22Rv1 (cell line): Measurements from ENCODE around the gene RACGAP1.

Experiments
- H3K27ac ChIP-seq: fragments of 450-650 bp; 2 replicates; pipeline ENCODE4 v1.5.1; 2017
- ZFX ChIP-seq: fragments of 450-650 bp; IDR thresholded peaks from 2 replicates; pipeline ENCODE4 v1.6.1; 2017; ENCODE audit warnings: antibody characterized with exemption, borderline replicate concordance
- TF ChIP-seq, protein P1 (sequence below): fragments of 450-650 bp; IDR thresholded peaks from 2 replicates; pipeline ENCODE4 v1.5.1; 2017; ENCODE audit warnings: mild to moderate bottlenecking

Gene RACGAP1

DNA sequence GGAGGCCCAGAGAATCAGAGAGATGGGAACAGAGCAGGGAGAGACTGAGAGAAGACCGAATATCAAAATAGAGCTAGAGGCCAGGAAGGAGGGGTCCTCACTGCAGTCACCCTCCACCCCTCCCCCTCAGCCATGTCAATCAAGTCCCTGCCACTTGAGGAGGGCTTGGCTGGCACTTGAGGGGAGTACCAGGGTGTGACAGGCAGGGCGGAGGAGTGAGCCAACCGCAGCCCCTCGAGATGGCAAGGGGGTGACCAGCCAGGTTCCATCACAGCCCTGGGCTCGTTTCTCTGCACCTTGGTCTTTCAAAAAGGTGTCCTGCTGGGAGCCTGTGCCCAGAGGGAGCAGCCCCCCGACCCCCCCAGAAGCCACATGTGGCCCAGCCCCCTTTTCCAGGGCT, 59.5 kb downstream of the RACGAP1 start:
- TF ChIP-seq, protein P1, sequence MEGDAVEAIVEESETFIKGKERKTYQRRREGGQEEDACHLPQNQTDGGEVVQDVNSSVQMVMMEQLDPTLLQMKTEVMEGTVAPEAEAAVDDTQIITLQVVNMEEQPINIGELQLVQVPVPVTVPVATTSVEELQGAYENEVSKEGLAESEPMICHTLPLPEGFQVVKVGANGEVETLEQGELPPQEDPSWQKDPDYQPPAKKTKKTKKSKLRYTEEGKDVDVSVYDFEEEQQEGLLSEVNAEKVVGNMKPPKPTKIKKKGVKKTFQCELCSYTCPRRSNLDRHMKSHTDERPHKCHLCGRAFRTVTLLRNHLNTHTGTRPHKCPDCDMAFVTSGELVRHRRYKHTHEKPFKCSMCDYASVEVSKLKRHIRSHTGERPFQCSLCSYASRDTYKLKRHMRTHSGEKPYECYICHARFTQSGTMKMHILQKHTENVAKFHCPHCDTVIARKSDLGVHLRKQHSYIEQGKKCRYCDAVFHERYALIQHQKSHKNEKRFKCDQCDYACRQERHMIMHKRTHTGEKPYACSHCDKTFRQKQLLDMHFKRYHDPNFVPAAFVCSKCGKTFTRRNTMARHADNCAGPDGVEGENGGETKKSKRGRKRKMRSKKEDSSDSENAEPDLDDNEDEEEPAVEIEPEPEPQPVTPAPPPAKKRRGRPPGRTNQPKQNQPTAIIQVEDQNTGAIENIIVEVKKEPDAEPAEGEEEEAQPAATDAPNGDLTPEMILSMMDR = no peak
- TF ChIP-seq ZFX = no peak
- no peak overlapping the region for H3K27ac ChIP-seq

DNA sequence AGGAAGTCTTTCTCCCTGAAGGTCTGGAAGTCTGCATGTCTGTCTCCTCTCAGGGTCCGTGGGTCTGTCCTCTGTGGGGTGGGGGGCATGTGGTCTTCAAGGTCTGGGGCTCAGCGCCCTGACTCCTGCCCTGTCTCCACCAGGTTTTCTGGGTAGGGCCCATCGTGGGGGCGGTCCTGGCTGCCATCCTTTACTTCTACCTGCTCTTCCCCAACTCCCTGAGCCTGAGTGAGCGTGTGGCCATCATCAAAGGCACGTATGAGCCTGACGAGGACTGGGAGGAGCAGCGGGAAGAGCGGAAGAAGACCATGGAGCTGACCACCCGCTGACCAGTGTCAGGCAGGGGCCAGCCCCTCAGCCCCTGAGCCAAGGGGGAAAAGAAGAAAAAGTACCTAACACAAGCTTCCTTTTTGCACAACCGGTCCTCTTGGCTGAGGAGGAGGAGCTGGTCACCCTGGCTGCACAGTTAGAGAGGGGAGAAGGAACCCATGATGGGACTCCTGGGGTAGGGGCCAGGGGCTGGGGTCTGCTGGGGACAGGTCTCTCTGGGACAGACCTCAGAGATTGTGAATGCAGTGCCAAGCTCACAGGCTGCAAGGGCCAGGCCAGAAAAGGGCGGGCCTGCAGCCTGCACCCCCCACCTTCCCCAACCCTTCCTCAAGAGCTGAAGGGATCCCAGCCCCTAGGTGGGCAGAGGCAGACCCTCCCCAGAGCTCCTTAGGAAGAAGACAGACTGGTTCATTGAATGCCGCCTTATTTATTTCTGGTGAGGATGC, 60.3 kb downstream of the RACGAP1 start:
- TF ChIP-seq, protein P1 = no peak
- no peak for TF ChIP-seq ZFX
- H3K27ac ChIP-seq = no peak overlapping the region

DNA sequence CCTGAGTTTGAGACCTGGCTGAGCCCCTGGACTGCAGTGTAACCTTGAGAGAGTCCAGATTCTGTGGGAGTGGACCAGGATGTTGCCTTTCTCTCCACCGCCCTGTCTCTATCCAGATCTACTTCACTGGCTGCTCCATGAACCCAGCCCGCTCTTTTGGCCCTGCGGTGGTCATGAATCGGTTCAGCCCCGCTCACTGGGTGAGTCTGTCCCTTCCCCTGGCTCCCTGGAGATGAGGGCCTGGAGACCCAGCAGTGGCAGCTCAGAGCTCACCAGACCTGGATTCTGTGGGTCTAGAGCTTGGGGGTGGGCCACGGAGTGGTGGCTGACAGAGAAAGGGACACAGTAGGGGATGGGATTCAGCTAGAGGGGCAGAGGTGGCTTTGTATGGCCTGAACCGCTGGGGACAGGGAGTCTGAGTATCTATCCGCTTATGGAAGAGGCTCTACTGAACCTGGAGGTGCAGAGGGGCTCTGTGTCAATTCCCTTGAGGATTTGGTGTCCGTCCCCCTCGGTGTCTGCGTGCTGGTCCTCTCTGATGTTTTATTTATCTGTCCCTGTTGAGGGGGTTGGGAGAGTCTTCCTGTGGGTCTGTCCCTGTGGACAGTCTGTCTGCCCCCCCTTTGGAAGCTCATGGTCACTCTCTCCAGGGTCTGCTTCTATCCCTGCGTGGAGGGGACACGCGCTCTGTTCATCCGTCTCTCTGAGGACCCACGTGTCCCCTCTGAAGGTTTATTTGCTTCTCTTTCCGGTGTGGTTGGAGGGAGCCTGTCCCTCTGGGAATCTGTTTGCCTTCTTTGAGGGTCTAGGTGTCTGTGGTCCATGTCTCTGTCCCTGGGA, 61.1 kb downstream of the RACGAP1 start:
- TF ChIP-seq ZFX = no peak
- TF ChIP-seq, protein P1 = no peak

DNA sequence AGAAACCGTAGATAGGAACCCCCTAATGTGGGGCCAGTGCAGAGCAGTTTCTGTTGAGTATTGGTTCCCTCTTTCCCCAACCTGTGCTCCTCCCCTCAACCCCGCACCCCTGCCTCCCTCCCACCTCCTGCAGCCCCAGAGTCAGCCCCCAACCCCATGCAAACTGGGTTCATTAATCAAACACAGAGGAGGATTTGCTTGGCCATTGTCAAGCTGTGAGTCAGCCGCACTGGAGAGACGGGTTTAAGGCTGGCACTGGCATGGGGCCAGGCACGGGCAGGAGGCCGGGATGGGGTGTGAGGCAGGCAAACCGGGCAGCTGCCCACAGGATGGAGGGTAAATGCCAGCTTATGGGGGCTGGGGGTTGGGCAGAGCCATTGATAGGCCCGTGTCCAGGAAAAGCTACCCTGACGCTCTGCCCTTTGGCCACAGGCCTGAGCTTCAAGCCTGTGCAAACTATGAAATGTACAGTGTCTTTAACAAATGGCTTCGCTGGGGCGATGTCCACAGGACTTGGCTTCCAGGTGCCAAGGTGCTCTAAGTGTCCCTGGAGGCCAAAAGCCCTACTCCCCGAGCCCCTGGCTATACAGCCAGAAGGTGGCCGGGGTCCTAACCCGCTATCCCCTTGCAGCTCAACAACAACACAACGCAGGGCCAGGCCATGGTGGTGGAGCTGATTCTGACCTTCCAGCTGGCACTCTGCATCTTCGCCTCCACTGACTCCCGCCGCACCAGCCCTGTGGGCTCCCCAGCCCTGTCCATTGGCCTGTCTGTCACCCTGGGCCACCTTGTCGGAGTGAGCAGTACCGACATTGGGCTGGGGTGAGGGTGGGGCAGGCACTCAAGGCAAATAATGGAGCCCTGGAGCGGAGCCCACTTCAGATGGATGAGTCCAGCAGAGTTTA, 62.2 kb downstream of the RACGAP1 start:
- TF ChIP-seq, protein P1 = no peak
- no peak for TF ChIP-seq ZFX
- H3K27ac ChIP-seq = no peak overlapping the region

More for the DNA sequence above, 61.1 kb downstream of the RACGAP1 start:
- H3K27ac ChIP-seq = no peak overlapping the region

DNA sequence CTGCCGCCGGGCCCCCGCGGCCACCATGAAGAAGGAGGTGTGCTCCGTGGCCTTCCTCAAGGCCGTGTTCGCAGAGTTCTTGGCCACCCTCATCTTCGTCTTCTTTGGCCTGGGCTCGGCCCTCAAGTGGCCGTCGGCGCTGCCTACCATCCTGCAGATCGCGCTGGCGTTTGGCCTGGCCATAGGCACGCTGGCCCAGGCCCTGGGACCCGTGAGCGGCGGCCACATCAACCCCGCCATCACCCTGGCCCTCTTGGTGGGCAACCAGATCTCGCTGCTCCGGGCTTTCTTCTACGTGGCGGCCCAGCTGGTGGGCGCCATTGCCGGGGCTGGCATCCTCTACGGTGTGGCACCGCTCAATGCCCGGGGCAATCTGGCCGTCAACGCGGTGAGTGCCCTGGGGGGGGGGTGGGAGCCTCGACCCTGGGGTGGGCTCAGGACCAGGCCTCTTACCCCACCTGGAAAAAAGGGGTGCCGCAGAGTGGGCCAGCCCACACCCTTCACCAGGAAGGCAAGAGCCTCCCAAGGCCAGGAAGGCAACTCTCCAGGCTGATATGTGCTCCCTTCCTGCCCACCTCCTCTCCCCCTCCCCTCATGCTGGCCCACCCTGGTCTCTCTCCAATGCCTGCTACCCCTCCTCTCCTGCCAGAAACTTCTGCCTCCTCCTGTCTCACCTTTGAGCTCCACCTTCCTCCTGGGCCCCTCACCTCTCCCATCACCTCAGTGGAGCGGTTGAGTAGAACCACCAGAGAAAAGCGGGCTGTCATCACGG, 63.1 kb downstream of the RACGAP1 start:
- H3K27ac ChIP-seq = no peak overlapping the region
- TF ChIP-seq ZFX = no peak
- TF ChIP-seq, protein P1 = no peak

DNA sequence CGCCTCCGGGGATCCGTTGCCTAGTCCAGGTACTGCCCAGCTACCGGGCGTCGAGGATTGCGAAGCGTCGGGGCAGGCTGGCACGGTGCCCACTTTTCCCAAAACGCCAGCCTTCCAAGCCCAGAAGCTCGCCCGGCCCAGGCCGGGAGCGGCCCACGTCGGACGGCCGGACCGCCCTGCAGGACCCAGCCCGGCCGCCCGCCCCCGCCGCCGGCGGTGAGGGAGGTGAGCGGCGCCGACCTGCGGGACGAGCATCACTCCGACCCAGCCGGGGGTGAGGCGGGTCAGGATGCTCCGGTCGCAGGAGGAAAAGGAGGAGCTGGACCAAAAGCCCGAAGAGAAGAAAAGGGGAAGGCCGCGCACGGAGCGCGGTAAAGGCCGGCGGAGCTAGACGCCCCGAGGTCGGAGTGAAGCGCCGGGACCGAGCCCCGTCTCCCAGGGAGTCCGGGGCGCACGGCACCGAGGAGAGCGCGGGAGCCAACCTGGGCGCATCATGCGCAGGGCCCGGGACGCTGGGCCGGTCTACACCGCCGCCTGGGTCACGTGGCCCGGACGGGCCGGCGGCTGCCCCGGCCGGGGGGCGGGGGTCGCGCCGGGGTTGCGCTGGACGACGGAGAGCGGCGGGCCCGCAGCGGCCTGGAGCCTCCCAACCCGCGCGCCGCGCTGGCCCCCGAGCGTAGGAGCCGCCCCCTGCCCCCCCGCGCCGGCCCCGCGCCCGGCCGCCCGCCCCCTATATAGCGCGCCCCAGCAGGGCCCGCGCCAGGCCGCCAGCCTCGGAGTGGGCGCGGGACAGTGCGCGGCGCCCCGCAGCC, 64.0 kb downstream of the RACGAP1 start, which contains the start of gene AQP5:
Gene AQP5, plus strand, starts transcription at position 762 of the 812 bp plus-strand sequence. CDS start 146 bp downstream, outside the sequence.
- no peak for TF ChIP-seq ZFX
- TF ChIP-seq, protein P1 = no peak
- no peak within 1 kb of the TSS for H3K27ac ChIP-seq
